ENCODE data around the gene MTAP.

DNA sequence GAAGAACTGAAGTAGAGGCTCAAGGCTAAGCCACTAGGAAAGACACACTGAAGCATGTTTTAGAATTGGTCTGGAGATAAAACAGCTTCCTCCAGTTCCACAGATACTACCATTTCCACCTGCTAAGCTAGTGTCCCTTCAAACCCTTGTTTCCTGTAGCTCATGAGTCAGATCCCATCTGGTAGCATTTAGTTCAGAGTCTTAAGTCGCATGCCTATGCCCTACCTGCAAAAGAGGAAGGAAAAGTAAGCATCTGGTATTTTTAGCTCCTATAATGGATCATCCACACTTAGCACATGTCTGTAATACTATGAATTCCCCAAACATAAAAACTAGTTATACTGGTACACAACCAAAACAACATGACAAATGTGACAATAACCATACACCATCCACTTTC, 99.7 kb downstream of the MTAP start:
- TF ChIP-seq SIN3B (IDR thresholded peaks at IDR 0.05; ENCODE audit: low read depth): no peak
- TF ChIP-seq CHD4 (IDR thresholded peaks at IDR 0.05; ENCODE audit: insufficient read depth, insufficient replicate concordance, low read depth, low read length, poor library complexity, severe bottlenecking): no peak
- TF ChIP-seq, protein P1, sequence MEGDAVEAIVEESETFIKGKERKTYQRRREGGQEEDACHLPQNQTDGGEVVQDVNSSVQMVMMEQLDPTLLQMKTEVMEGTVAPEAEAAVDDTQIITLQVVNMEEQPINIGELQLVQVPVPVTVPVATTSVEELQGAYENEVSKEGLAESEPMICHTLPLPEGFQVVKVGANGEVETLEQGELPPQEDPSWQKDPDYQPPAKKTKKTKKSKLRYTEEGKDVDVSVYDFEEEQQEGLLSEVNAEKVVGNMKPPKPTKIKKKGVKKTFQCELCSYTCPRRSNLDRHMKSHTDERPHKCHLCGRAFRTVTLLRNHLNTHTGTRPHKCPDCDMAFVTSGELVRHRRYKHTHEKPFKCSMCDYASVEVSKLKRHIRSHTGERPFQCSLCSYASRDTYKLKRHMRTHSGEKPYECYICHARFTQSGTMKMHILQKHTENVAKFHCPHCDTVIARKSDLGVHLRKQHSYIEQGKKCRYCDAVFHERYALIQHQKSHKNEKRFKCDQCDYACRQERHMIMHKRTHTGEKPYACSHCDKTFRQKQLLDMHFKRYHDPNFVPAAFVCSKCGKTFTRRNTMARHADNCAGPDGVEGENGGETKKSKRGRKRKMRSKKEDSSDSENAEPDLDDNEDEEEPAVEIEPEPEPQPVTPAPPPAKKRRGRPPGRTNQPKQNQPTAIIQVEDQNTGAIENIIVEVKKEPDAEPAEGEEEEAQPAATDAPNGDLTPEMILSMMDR (IDR thresholded peaks at IDR 0.05 in 2 of 3, conservative IDR thresholded peaks at IDR 0.05 in 1 of 3; ENCODE audit: insufficient read depth in 2 of 3, low read depth in 1 of 3, low read length in 3 of 3): no peak
- TF ChIP-seq USF2 (CRISPR knock-in tag; IDR thresholded peaks at IDR 0.05): no peak
- no peak for TF ChIP-seq IRF1 (CRISPR knock-in tag; IDR thresholded peaks at IDR 0.05; ENCODE audit: borderline replicate concordance)
- TF ChIP-seq FIP1L1 (IDR thresholded peaks at IDR 0.05; ENCODE audit: low read depth, low read length, poor library complexity, severe bottlenecking): no peak
- TF ChIP-seq POLR2AphosphoS5 (IDR thresholded peaks at IDR 0.05; ENCODE audit: control insufficient read depth, insufficient read depth, low read depth, low read length): no peak
- no peak for TF ChIP-seq CHD2 (IDR thresholded peaks at IDR 0.05; ENCODE audit: low read depth, low read length)
- TF ChIP-seq E2F3 (CRISPR knock-in tag; IDR thresholded peaks at IDR 0.05): no peak
- TF ChIP-seq EZH2 (IDR thresholded peaks at IDR 0.05; ENCODE audit: borderline replicate concordance, low read depth, low read length): no peak
- no peak for TF ChIP-seq PHF8 (IDR thresholded peaks at IDR 0.05; ENCODE audit: borderline replicate concordance, low read length)
- TF ChIP-seq, protein P2, sequence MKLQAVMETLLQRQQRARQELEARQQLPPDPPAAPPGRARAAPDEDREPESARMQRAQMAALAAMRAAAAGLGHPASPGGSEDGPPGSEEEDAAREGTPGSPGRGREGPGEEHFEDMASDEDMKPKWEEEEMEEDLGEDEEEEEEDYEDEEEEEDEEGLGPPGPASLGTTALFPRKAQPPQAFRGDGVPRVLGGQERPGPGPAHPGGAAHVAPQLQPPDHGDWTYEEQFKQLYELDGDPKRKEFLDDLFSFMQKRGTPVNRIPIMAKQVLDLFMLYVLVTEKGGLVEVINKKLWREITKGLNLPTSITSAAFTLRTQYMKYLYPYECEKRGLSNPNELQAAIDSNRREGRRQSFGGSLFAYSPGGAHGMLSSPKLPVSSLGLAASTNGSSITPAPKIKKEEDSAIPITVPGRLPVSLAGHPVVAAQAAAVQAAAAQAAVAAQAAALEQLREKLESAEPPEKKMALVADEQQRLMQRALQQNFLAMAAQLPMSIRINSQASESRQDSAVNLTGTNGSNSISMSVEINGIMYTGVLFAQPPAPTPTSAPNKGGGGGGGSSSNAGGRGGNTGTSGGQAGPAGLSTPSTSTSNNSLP (IDR thresholded peaks at IDR 0.05; ENCODE audit: borderline replicate concordance, low read depth, low read length): no peak
- no peak for TF ChIP-seq TBP (optimal IDR thresholded peaks at IDR 0.05; ENCODE audit: low read depth, low read length)
